ENCODE results near the gene FAM32A. TPM values are rescaled to one million over a fixed set of nuclear protein-coding genes. Genes with fewer than 3 reads are reported as not detected.

Gene FAM32A
- total RNA-seq, 1 donor = 109 TPM

- H3K27me3 ChIP-seq (ENCODE audit: insufficient read depth, low read length) = no peaks in the 10 kb centered on the region
- H3K27ac ChIP-seq (ENCODE audit: low read depth, low read length) = no peak overlapping the region
- no peaks in the 10 kb centered on the region for H3K4me1 ChIP-seq (ENCODE audit: insufficient read depth, low read length)
- peak; percentile 42 for DNase-seq (ENCODE audit: insufficient read length, low spot score, missing footprints)
- H3K4me3 ChIP-seq (ENCODE audit: insufficient read depth, low read length) = no peak overlapping the region
- H3K9me3 ChIP-seq (ENCODE audit: low read depth, low read length) = no peaks in the 10 kb centered on the region
- no peak for TF ChIP-seq CTCF (IDR thresholded peaks at IDR 0.05; ENCODE audit: extremely low read depth, low read depth, low read length)
- no peaks in the 10 kb centered on the region for H3K36me3 ChIP-seq (ENCODE audit: insufficient read depth, low read length)
- H3K4me2 ChIP-seq (ENCODE audit: insufficient read depth, low read length) = no peak overlapping the region
- H4K20me1 ChIP-seq (ENCODE audit: insufficient read depth, low read length) = no peaks in the 10 kb centered on the region
- H3K79me2 ChIP-seq (ENCODE audit: insufficient read depth, low read length) = no peaks in the 10 kb centered on the region
- no peak overlapping the region for H2AFZ ChIP-seq (ENCODE audit: low read length)
Measured at GRCh38 chr19:16144216-16144581, 41.0 kb upstream of the FAM32A start.

- no peak for DNase-seq (ENCODE audit: insufficient read length, low spot score, missing footprints)
- H3K36me3 ChIP-seq (ENCODE audit: insufficient read depth, low read length) = no peaks in the 10 kb centered on the region
- H2AFZ ChIP-seq (ENCODE audit: low read length) = no peak overlapping the region
- no peaks in the 10 kb centered on the region for H3K9me3 ChIP-seq (ENCODE audit: low read depth, low read length)
- H3K27me3 ChIP-seq (ENCODE audit: insufficient read depth, low read length) = no peaks in the 10 kb centered on the region
- H3K79me2 ChIP-seq (ENCODE audit: insufficient read depth, low read length) = no peaks in the 10 kb centered on the region
- H4K20me1 ChIP-seq (ENCODE audit: insufficient read depth, low read length) = no peaks in the 10 kb centered on the region
- TF ChIP-seq CTCF (IDR thresholded peaks at IDR 0.05; ENCODE audit: extremely low read depth, low read depth, low read length) = no peak
- H3K27ac ChIP-seq (ENCODE audit: low read depth, low read length) = no peak overlapping the region
- H3K4me2 ChIP-seq (ENCODE audit: insufficient read depth, low read length) = no peak overlapping the region
- H3K4me3 ChIP-seq (ENCODE audit: insufficient read depth, low read length) = no peak overlapping the region
- H3K4me1 ChIP-seq (ENCODE audit: insufficient read depth, low read length) = no peaks in the 10 kb centered on the region
Measured at GRCh38 chr19:16146112-16146511, 39.1 kb upstream of the FAM32A start.

GRCh38 chr19:16148443-16149229 is 36.6 kb upstream of the FAM32A start:
- DNase-seq (ENCODE audit: insufficient read length, low spot score, missing footprints) = peak; percentile 73
- H4K20me1 ChIP-seq (ENCODE audit: insufficient read depth, low read length) = no peaks in the 10 kb centered on the region
- no peak overlapping the region for H3K27ac ChIP-seq (ENCODE audit: low read depth, low read length)
- no peaks in the 10 kb centered on the region for H3K9me3 ChIP-seq (ENCODE audit: low read depth, low read length)
- no peak overlapping the region for H3K4me2 ChIP-seq (ENCODE audit: insufficient read depth, low read length)
- no peak overlapping the region for H3K4me3 ChIP-seq (ENCODE audit: insufficient read depth, low read length)
- no peaks in the 10 kb centered on the region for H3K36me3 ChIP-seq (ENCODE audit: insufficient read depth, low read length)
- no peak overlapping the region for H2AFZ ChIP-seq (ENCODE audit: low read length)
- H3K27me3 ChIP-seq (ENCODE audit: insufficient read depth, low read length) = no peaks in the 10 kb centered on the region
- TF ChIP-seq CTCF (IDR thresholded peaks at IDR 0.05; ENCODE audit: extremely low read depth, low read depth, low read length) = no peak
- H3K4me1 ChIP-seq (ENCODE audit: insufficient read depth, low read length) = no peaks in the 10 kb centered on the region
- H3K79me2 ChIP-seq (ENCODE audit: insufficient read depth, low read length) = no peaks in the 10 kb centered on the region

GRCh38 chr19:16153582-16154336 is 31.5 kb upstream of the FAM32A start:
- no peak overlapping the region for H3K4me2 ChIP-seq (ENCODE audit: insufficient read depth, low read length)
- DNase-seq (ENCODE audit: insufficient read length, low spot score, missing footprints) = no peak
- no peaks in the 10 kb centered on the region for H4K20me1 ChIP-seq (ENCODE audit: insufficient read depth, low read length)
- H3K27ac ChIP-seq (ENCODE audit: low read depth, low read length) = no peak overlapping the region
- no peak overlapping the region for H3K4me3 ChIP-seq (ENCODE audit: insufficient read depth, low read length)
- no peaks in the 10 kb centered on the region for H3K9me3 ChIP-seq (ENCODE audit: low read depth, low read length)
- no peaks in the 10 kb centered on the region for H3K79me2 ChIP-seq (ENCODE audit: insufficient read depth, low read length)
- H2AFZ ChIP-seq (ENCODE audit: low read length) = no peak overlapping the region
- TF ChIP-seq CTCF (IDR thresholded peaks at IDR 0.05; ENCODE audit: extremely low read depth, low read depth, low read length) = no peak
- H3K27me3 ChIP-seq (ENCODE audit: insufficient read depth, low read length) = peaks cover 4% of the 10 kb centered on the region
- H3K4me1 ChIP-seq (ENCODE audit: insufficient read depth, low read length) = no peaks in the 10 kb centered on the region
- no peaks in the 10 kb centered on the region for H3K36me3 ChIP-seq (ENCODE audit: insufficient read depth, low read length)
